ENCODE data around the gene MS4A10.

The MS4A10 gene

DNA sequence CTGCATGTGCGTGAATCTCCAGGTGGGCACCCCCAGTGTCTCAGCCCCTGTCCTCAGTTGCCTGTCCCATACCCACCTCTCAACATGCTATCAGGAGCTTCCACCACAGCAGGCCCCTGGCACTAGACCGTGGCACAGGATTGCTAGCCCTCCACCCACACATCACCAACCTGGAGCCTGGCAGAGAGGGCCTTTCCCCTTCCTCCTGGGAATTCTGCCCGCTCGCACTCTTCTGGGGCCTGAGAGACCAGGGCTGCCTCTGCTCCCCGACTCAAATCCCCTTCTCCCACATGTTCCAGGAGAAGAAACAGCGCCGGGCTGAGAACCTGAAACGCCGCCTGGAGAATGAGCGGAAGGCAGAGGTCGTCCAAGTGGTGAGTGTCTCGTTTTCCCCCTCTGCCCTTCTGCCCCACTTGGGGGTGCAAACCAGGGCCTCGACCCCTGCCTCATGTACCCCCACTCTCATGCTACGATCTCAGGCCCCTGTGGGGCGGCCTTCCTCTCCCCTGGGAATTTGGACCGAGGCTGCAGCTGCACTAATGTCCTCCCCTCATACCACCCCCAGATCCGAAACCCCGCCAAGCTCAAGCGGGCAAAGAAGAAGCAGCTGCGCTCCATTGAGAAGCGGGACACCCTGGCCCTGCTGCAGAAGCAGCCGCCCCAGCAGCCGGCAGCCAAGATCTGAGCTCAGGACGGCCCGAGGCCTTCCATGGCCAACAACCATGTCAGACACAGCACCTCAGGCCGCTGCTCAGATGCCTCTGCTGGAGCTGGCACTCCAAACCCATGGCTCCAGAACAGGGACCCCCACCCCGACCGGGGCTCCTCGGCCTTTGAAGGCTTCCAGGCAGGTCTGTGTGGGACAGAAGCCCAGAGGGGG, 64.7 kb downstream of the MS4A10 start:
- DNase-seq (ENCODE audit: low spot score), result no peak
